Measurements from ENCODE around the gene SAMD4B.
"Not testable (repeated sequence)": the region's sequence is repeated elsewhere in the genome, so short reads cannot be mapped to it uniquely, and the experiment has no call there.

Gene SAMD4B

GRCh38 chr19:39336483-39336882 is 5.7 kb upstream of the SAMD4B start:
- DNase-seq (ENCODE audit: low spot score), result no peak

- DNase-seq (ENCODE audit: low spot score), result no peak
These were observed 2.5 kb upstream of the SAMD4B start for GRCh38 chr19:39339674-39340073.

GRCh38 chr19:39340156-39340555 is 2.1 kb upstream of the SAMD4B start:
- DNase-seq (ENCODE audit: low spot score), result not testable (repeated sequence)

- DNase-seq (ENCODE audit: low spot score), result no peak
These were observed 997 bp upstream of the SAMD4B start for GRCh38 chr19:39341129-39341718.

- DNase-seq (ENCODE audit: low spot score), result no peak
These were observed 555 bp downstream of the SAMD4B start for GRCh38 chr19:39342647-39343305.

GRCh38 chr19:39345956-39346355 is 3.7 kb downstream of the SAMD4B start:
- DNase-seq (ENCODE audit: low spot score), result no peak

- DNase-seq (ENCODE audit: low spot score), result no peak
These were observed 5.3 kb downstream of the SAMD4B start for GRCh38 chr19:39347332-39348164.

- DNase-seq (ENCODE audit: low spot score), result no peak
These were observed 7.1 kb downstream of the SAMD4B start for GRCh38 chr19:39349326-39349725.

GRCh38 chr19:39350156-39350555 is 7.9 kb downstream of the SAMD4B start:
- DNase-seq (ENCODE audit: low spot score), result no peak

- no peak for DNase-seq (ENCODE audit: low spot score)
These were observed 9.4 kb downstream of the SAMD4B start for GRCh38 chr19:39351537-39352064.

- no peak for DNase-seq (ENCODE audit: low spot score)
These were observed 10.4 kb downstream of the SAMD4B start for GRCh38 chr19:39352381-39353255.

- DNase-seq (ENCODE audit: low spot score), result no peak
These were observed 13.0 kb downstream of the SAMD4B start for GRCh38 chr19:39355253-39355652.

- no peak for DNase-seq (ENCODE audit: low spot score)
These were observed 13.9 kb downstream of the SAMD4B start for GRCh38 chr19:39356073-39356472.

GRCh38 chr19:39356647-39357046 is 14.4 kb downstream of the SAMD4B start:
- no peak for DNase-seq (ENCODE audit: low spot score)

- no peak for DNase-seq (ENCODE audit: low spot score)
These were observed 16.8 kb downstream of the SAMD4B start for GRCh38 chr19:39359026-39359425.

- DNase-seq (ENCODE audit: low spot score), result no peak
These were observed 18.4 kb downstream of the SAMD4B start for GRCh38 chr19:39360599-39360998.

GRCh38 chr19:39362682-39363657 is 20.7 kb downstream of the SAMD4B start:
- DNase-seq (ENCODE audit: low spot score), result no peak

GRCh38 chr19:39363901-39364457 is 21.8 kb downstream of the SAMD4B start:
- DNase-seq (ENCODE audit: low spot score), result no peak

- no peak for DNase-seq (ENCODE audit: low spot score)
These were observed 23.3 kb downstream of the SAMD4B start for GRCh38 chr19:39365531-39365930.

- DNase-seq (ENCODE audit: low spot score), result no peak
These were observed 27.0 kb downstream of the SAMD4B start for GRCh38 chr19:39369200-39369599.

All from D341Med (cell line).